Ectodermal cell (in vitro differentiated cells): ENCODE data around the gene SLC1A2.

ENCODE experiments used
- H3K27ac ChIP-seq: 2 replicates; pipeline ENCODE4 v1.7.0; 2013; ENCODE audit warnings: mild to moderate bottlenecking, low read depth, low read length; ENCODE audit not compliant: insufficient read depth, poor library complexity, severe bottlenecking
- H3K27me3 ChIP-seq: 2 replicates; pipeline ENCODE4 v1.7.0; 2013; ENCODE audit warnings: mild to moderate bottlenecking, low read length; ENCODE audit not compliant: insufficient read depth, control insufficient read depth, poor library complexity, severe bottlenecking
- H3K36me3 ChIP-seq: one replicate; pipeline ENCODE4 v1.7.0; 2013; ENCODE audit warnings: low read length; ENCODE audit not compliant: control insufficient read depth, insufficient read depth
- H3K4me1 ChIP-seq: one replicate; pipeline ENCODE4 v1.7.0; 2013; ENCODE audit warnings: low read length; ENCODE audit not compliant: control insufficient read depth, insufficient read depth
- H3K4me3 ChIP-seq: 2 replicates; pipeline ENCODE4 v1.7.0; 2013; ENCODE audit warnings: low read depth, low read length, control low read depth; ENCODE audit not compliant: insufficient read depth
- H3K9me3 ChIP-seq: 2 replicates; pipeline ENCODE4 v1.7.0; 2013; ENCODE audit warnings: mild to moderate bottlenecking, low read length, moderate library complexity; ENCODE audit not compliant: control insufficient read depth
- WGBS, 2 experiments: methylation state at CpG; one replicate each; pipeline ENCODE4 v1.1.7; 2013; ENCODE audit warnings: missing lambda C conversion rate in 2 of 2; 5-methylcytosine and 5-hydroxymethylcytosine counted together

SLC1A2 gene

GRCh38 chr11:35260342-35260985 is 158.9 kb downstream of the SLC1A2 start:
- H3K9me3 ChIP-seq, result no peaks in the 10 kb centered on the region
- no peaks in the 10 kb centered on the region for H3K4me1 ChIP-seq
- no peaks in the 10 kb centered on the region for H3K27me3 ChIP-seq
- H3K36me3 ChIP-seq, result no peaks in the 10 kb centered on the region
- no peak overlapping the region for H3K4me3 ChIP-seq
- no peak overlapping the region for H3K27ac ChIP-seq
- 88 to 93% methylated on average over 10 of the region's 10 CpGs for WGBS, 2 experiments

- Histone ChIP-seq H3K9me3 (no peaks in the 10 kb centered on the region), H3K27me3 (no peaks in the 10 kb centered on the region), H3K4me1 (no peaks in the 10 kb centered on the region), H3K27ac (no peak overlapping the region), H3K4me3 (no peak overlapping the region), H3K36me3 (no peaks in the 10 kb centered on the region)
- WGBS, 2 experiments, result 100% methylated on average over 1 of the region's 2 CpGs; no CpG with 5 or more reads in 1 of the 2 experiments
Observed at GRCh38 chr11:35259529-35259928, 159.8 kb downstream of the SLC1A2 start.

DNA sequence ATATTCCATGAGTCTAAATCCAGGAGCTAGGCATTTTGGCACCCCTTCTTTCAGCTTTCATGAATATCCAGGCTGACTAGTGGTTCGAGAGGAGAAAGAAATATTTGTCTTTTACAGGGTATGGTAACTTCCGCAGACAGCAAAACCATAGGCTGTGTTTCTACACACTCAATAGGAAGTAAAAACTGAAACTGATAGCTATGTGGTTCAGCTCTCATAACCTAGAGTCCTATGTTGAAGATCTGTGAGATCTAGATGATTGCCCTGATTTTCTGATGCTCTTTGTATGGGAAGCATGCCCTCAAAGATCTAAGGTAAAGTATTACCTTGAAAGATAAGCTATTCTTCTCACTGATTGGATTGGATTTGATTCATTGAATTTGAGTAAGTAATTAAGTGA is 162.1 kb downstream of the SLC1A2 start:
- no peak overlapping the region for H3K27ac ChIP-seq
- no peaks in the 10 kb centered on the region for H3K27me3 ChIP-seq
- H3K36me3 ChIP-seq, result no peaks in the 10 kb centered on the region
- no peaks in the 10 kb centered on the region for H3K9me3 ChIP-seq
- no peak overlapping the region for H3K4me3 ChIP-seq
- WGBS, 2 experiments, result 75 to 78% methylated on average over 2 of the region's 2 CpGs
- H3K4me1 ChIP-seq, result no peaks in the 10 kb centered on the region

GRCh38 chr11:35256296-35256695 is 163.1 kb downstream of the SLC1A2 start:
- no peak overlapping the region for H3K4me3 ChIP-seq
- H3K27me3 ChIP-seq, result no peaks in the 10 kb centered on the region
- no peaks in the 10 kb centered on the region for H3K36me3 ChIP-seq
- no peak overlapping the region for H3K27ac ChIP-seq
- no peaks in the 10 kb centered on the region for H3K9me3 ChIP-seq
- no peaks in the 10 kb centered on the region for H3K4me1 ChIP-seq

- H3K4me3 ChIP-seq, result no peak overlapping the region
Observed at GRCh38 chr11:35255514-35255913, 163.8 kb downstream of the SLC1A2 start.

DNA sequence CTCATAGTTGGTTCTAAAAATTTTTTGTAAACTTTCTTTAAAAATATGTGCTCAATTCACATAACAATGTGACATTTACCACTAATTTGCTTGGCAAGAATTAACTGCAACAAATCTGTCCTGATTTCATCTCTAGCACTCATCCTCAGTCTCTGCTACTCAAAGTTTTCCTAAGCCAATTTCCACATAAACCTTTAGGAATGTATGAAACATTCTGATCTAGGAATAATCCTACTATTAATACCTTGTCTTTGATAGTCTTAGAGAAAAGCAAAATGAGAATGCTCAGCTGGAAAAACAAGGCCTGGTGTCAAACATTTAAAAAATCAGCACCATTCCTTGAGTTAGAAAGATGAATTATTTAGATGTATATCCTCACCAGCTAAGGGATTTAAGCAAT is 166.1 kb downstream of the SLC1A2 start:
- Histone ChIP-seq H3K4me1 (no peaks in the 10 kb centered on the region), H3K9me3 (no peaks in the 10 kb centered on the region), H3K36me3 (no peaks in the 10 kb centered on the region), H3K27me3 (no peaks in the 10 kb centered on the region), H3K4me3 (no peak overlapping the region), H3K27ac (no peak overlapping the region)

More at GRCh38 chr11:35255514-35255913, 163.8 kb downstream of the SLC1A2 start:
- Histone ChIP-seq H3K27ac (no peak overlapping the region), H3K27me3 (no peaks in the 10 kb centered on the region), H3K9me3 (no peaks in the 10 kb centered on the region), H3K36me3 (no peaks in the 10 kb centered on the region), H3K4me1 (no peaks in the 10 kb centered on the region)
- 98% methylated on average over 2 of the region's 2 CpGs for WGBS, 2 experiments

- Histone ChIP-seq H3K36me3 (no peaks in the 10 kb centered on the region), H3K4me3 (no peak overlapping the region), H3K27ac (no peak overlapping the region), H3K4me1 (no peaks in the 10 kb centered on the region), H3K9me3 (no peaks in the 10 kb centered on the region), H3K27me3 (no peaks in the 10 kb centered on the region)
Observed at GRCh38 chr11:35250621-35251020, 168.7 kb downstream of the SLC1A2 start.

DNA sequence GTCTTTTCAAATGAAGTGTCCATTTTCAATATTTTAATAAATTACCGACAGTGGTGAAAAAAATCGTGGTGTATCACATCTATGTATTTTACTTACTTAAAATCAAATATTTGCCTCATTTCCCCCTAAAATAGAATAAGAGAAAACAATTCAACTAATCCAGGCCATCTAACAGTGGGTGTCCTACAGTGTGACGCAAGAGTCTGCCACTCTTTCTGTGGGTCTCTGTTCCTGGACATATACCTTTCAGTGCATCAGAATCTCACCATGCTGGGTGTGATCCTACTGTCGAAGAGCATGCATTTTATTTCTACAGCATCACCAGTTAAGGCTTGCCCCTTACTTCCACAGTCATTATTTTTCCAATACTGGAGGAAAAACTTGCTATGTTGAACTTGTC is 169.2 kb downstream of the SLC1A2 start:
- Histone ChIP-seq H3K36me3 (no peaks in the 10 kb centered on the region), H3K27ac (no peak overlapping the region), H3K9me3 (no peaks in the 10 kb centered on the region), H3K4me3 (no peak overlapping the region), H3K27me3 (no peaks in the 10 kb centered on the region), H3K4me1 (no peaks in the 10 kb centered on the region)
- whole genome bisulfite sequencing, 2 experiments, result 88 to 98% methylated on average over 3 to 4 of the region's 4 CpGs

DNA sequence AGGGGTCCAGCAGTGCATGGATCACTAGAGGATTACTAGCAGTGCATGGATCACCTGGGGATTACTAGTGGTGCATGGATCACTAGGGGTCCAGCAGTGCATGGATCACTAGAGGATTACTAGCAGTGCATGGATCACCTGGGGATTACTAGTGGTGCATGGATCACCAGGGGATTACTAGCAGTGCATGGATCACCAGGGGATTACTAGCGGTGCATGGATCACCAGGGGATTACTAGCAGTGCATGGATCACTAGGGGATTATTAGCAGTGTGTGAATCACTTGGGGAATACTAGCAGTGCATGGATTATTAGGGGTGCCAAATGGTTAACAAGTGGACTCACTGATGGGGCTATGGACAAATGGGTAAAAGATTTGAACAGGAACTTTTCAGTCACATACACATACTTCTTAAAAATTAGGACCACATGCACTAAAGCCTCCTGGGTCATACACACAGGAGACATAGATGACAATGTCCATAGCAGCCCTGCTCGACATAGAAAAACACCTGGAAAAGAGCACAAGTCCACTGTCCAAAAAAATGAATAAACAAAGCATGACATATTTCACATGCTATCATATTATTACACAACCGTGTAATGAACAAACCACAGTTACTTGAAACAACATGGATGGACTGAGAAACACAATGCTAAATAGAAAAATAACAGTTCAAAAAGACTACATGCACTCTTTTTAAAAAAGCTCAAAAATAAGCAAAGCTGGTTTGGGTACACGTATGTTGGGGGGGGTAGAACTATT is 170.6 kb downstream of the SLC1A2 start:
- no peaks in the 10 kb centered on the region for H3K9me3 ChIP-seq
- H3K4me3 ChIP-seq, result no peak overlapping the region
- WGBS, 2 experiments, result 72 to 81% methylated on average over 4 of the region's 4 CpGs
- H3K36me3 ChIP-seq, result no peaks in the 10 kb centered on the region
- no peak overlapping the region for H3K27ac ChIP-seq
- H3K4me1 ChIP-seq, result no peaks in the 10 kb centered on the region
- no peaks in the 10 kb centered on the region for H3K27me3 ChIP-seq

DNA sequence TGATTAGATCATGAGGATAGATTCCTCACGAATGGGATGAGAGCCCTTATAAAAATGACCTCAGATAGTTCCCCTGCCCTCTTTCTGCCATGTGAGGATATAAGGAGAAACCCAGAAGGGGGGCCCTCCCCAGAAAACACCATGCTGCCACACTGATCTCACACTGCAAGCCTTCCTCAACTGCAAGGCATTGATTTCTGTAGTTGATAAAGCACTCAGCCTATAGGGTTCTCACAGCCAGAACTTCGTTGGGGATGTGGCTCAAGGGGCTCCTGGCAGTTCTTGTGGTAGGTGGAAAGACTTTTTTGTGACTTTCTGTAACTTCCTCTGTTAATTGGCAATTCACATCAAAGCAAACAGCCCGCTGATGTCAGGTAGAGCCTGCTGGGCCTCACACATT is 171.5 kb downstream of the SLC1A2 start:
- Histone ChIP-seq H3K27ac (no peak overlapping the region), H3K36me3 (no peaks in the 10 kb centered on the region), H3K27me3 (no peaks in the 10 kb centered on the region), H3K4me3 (no peak overlapping the region), H3K9me3 (no peaks in the 10 kb centered on the region), H3K4me1 (no peaks in the 10 kb centered on the region)
- 89 to 95% methylated on average over 3 of the region's 3 CpGs for WGBS, 2 experiments
